SU-DHL-6 (cell line): Measurements from ENCODE around the gene RSPH1.

Experiments used
- H2AFZ ChIP-seq: fragments of 200-600 bp; sonication (generic); 2 replicates; pipeline ENCODE4 v1.6.1; 2014; ENCODE audit warnings: low read depth, mild to moderate bottlenecking, moderate library complexity, mixed read lengths, antibody characterized with exemption, low read length; ENCODE audit not compliant: severe bottlenecking
- H3F3A ChIP-seq: fragments of 200-600 bp; shearing (Covaris generic); 2 replicates; pipeline ENCODE4 v1.6.0; 2016; ENCODE audit warnings: antibody characterized with exemption, mild to moderate bottlenecking; ENCODE audit not compliant: insufficient read depth
- H3K27ac ChIP-seq: fragments of 200-600 bp; sonication (generic); 2 replicates; pipeline ENCODE4 v1.5.1; 2016; ENCODE audit warnings: low read depth, mild to moderate bottlenecking, low read length, moderate library complexity, mixed read lengths
- H3K27me3 ChIP-seq: fragments of 200-600 bp; sonication (generic), shearing (Covaris generic); 2 replicates; pipeline ENCODE4 v1.6.0; 2014; ENCODE audit warnings: mild to moderate bottlenecking, low read length
- H3K36me3 ChIP-seq: fragments of 200-600 bp; sonication (generic); 2 replicates; pipeline ENCODE4 v1.6.1; 2014; ENCODE audit warnings: mild to moderate bottlenecking, low read length, mixed read lengths
- H3K4me2 ChIP-seq: fragments of 300-600, 200-600 bp; shearing (Covaris generic), sonication (generic); 2 replicates; pipeline ENCODE4 v1.6.0; 2014; ENCODE audit warnings: low read length, low read depth, mild to moderate bottlenecking; ENCODE audit not compliant: poor library complexity, severe bottlenecking
- H3K4me3 ChIP-seq: fragments of 200-600 bp; sonication (generic); 2 replicates; pipeline ENCODE4 v1.5.1; 2014; ENCODE audit warnings: antibody characterized with exemption, low read length, mild to moderate bottlenecking, mixed read lengths; ENCODE audit not compliant: insufficient read depth, poor library complexity, severe bottlenecking
- H3K79me2 ChIP-seq: fragments of 200-600 bp; sonication (generic); 2 replicates; pipeline ENCODE4 v1.6.1; 2014; ENCODE audit warnings: mild to moderate bottlenecking, low read length, moderate library complexity; ENCODE audit not compliant: insufficient read depth
- H3K9ac ChIP-seq: fragments of 200-600 bp; sonication (generic); 2 replicates; pipeline ENCODE4 v1.7.0; 2014; ENCODE audit warnings: mild to moderate bottlenecking, low read length
- H3K9me2 ChIP-seq: fragments of 200-600 bp; sonication (generic); replicated peaks from 2 replicates; pipeline ENCODE4 v1.6.1; 2014; ENCODE audit warnings: low read length; ENCODE audit not compliant: insufficient read depth
- H3K9me3 ChIP-seq: fragments of 200-600 bp; sonication (generic); 2 replicates; pipeline ENCODE4 v1.6.1; 2014; ENCODE audit warnings: low read length, mixed read lengths; ENCODE audit not compliant: insufficient read depth
- H4K20me1 ChIP-seq: fragments of 200-600 bp; sonication (generic); 2 replicates; pipeline ENCODE4 v1.6.1; 2014; ENCODE audit warnings: low read depth, mild to moderate bottlenecking, antibody characterized with exemption, low read length, moderate library complexity, mixed read lengths
- EZH2phosphoT487 ChIP-seq: fragments of 200-600 bp; sonication (generic), shearing (Covaris generic); conservative IDR thresholded peaks from 2 replicates; pipeline ENCODE4 v1.6.1; 2018; ENCODE audit warnings: mild to moderate bottlenecking, antibody characterized with exemption, low read length, moderate library complexity, mixed read lengths
- TF ChIP-seq, protein P1 (sequence below): fragments of 200-600 bp; sonication (generic); IDR thresholded peaks from one replicate; pipeline ENCODE4 v1.5.1; 2017; ENCODE audit warnings: antibody characterized with exemption, mild to moderate bottlenecking, low read length, moderate library complexity; ENCODE audit not compliant: insufficient read depth, poor library complexity, severe bottlenecking

Gene RSPH1

DNA sequence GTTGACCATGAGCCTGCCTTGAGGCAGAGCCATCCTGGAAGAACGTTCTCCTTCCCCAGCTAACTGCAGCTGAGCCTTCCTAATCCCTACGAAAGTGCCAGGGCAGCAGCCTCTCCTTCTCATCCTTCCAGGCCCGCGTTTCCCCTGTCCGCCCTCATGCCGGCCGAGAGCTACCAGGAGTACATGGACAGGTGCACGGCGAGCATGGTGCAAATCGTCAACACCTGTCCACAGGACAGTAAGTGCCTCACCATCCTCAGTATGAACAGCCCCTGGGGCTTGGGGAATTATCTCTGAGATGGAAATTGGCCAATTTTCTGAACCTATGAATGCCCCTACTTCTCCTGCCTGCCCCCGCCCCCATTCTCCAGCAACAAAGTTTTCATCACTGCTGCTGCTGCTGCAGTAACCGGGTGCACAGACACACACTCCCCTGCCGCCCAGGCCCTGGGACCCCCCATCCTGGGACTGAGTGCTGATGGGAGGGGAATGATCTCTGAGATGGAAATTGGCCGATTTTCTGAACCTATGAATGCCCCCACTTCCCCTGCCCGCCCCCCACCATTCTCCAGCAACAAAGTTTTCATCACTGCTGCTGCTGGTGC is 52.7 kb downstream of the RSPH1 start:
- no peak overlapping the region for H3K4me2 ChIP-seq
- H3F3A ChIP-seq: no peaks in the 10 kb centered on the region
- H4K20me1 ChIP-seq: no peaks in the 10 kb centered on the region
- no peak overlapping the region for H2AFZ ChIP-seq
- no peaks in the 10 kb centered on the region for H3K79me2 ChIP-seq
- H3K9ac ChIP-seq: no peak overlapping the region
- no peaks in the 10 kb centered on the region for H3K36me3 ChIP-seq
- H3K27me3 ChIP-seq: no peaks in the 10 kb centered on the region
- H3K9me2 ChIP-seq: no peaks in the 10 kb centered on the region
- H3K9me3 ChIP-seq: no peaks in the 10 kb centered on the region
- no peak for TF ChIP-seq EZH2phosphoT487
- TF ChIP-seq, protein P1, sequence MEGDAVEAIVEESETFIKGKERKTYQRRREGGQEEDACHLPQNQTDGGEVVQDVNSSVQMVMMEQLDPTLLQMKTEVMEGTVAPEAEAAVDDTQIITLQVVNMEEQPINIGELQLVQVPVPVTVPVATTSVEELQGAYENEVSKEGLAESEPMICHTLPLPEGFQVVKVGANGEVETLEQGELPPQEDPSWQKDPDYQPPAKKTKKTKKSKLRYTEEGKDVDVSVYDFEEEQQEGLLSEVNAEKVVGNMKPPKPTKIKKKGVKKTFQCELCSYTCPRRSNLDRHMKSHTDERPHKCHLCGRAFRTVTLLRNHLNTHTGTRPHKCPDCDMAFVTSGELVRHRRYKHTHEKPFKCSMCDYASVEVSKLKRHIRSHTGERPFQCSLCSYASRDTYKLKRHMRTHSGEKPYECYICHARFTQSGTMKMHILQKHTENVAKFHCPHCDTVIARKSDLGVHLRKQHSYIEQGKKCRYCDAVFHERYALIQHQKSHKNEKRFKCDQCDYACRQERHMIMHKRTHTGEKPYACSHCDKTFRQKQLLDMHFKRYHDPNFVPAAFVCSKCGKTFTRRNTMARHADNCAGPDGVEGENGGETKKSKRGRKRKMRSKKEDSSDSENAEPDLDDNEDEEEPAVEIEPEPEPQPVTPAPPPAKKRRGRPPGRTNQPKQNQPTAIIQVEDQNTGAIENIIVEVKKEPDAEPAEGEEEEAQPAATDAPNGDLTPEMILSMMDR: no peak
- no peak overlapping the region for H3K4me3 ChIP-seq
- no peak overlapping the region for H3K27ac ChIP-seq

DNA sequence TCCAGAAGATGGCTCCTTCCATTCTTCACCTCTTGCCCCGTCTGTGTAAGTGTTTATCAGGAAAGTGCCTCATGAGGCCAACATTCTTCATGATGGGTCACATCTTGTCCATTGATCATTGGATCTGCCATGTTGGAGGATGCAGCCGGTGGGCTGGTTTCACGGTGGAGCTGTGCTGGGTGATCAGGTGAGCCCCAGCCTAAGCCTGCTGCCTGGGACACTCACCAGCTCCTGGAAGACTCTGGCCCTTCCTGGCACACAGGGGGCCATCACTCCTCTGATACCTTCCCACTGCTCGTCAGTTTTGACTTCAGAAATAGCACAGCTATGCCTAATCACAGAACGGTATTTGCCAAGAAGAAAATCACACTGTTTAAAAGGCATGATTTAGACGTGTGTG is 54.1 kb downstream of the RSPH1 start:
- no peaks in the 10 kb centered on the region for H3K27me3 ChIP-seq
- no peaks in the 10 kb centered on the region for H3F3A ChIP-seq
- no peaks in the 10 kb centered on the region for H3K9me3 ChIP-seq
- no peaks in the 10 kb centered on the region for H3K79me2 ChIP-seq
- no peaks in the 10 kb centered on the region for H3K9me2 ChIP-seq
- no peak overlapping the region for H3K27ac ChIP-seq
- H4K20me1 ChIP-seq: no peaks in the 10 kb centered on the region
- no peak overlapping the region for H3K4me3 ChIP-seq
- no peak overlapping the region for H3K4me2 ChIP-seq
- no peak overlapping the region for H3K9ac ChIP-seq
- TF ChIP-seq EZH2phosphoT487: no peak
- TF ChIP-seq, protein P1: no peak
- no peak overlapping the region for H2AFZ ChIP-seq
- no peaks in the 10 kb centered on the region for H3K36me3 ChIP-seq

DNA sequence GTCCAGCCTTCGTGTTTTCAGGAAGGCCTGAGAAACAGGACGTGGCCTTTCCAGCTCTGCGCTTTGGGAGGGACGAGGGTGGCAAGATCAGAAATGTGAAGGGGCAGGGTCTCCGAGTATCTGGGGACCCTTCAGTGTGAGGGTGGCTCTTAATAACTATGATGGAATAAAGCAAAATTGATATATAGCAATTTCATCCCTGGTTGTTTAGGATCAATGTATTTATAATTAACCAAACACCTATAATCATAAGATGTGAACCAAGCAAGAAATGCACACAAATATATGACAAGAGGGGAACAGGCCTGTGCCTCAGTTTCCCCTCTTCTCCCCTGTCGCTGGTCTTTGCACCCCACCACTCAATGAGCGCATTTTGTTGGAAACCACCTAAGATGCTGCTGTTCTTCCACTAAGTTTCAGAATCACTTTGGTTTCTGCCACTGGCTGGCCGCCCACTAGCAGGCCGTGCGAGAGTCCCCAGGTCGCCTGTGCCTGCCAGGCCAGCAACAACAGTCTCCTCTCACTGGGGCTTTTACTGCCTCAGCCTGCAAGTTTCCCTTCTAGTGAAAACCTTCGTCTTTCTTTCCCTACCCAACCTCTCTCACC is 55.7 kb downstream of the RSPH1 start:
- H4K20me1 ChIP-seq: no peaks in the 10 kb centered on the region
- H3K9me3 ChIP-seq: no peaks in the 10 kb centered on the region
- H3K9ac ChIP-seq: no peak overlapping the region
- H3K79me2 ChIP-seq: no peaks in the 10 kb centered on the region
- H3K4me2 ChIP-seq: no peak overlapping the region
- H3K27ac ChIP-seq: no peak overlapping the region
- H3F3A ChIP-seq: no peaks in the 10 kb centered on the region
- H3K4me3 ChIP-seq: no peak overlapping the region
- no peak overlapping the region for H2AFZ ChIP-seq
- no peaks in the 10 kb centered on the region for H3K36me3 ChIP-seq
- no peaks in the 10 kb centered on the region for H3K27me3 ChIP-seq
- H3K9me2 ChIP-seq: no peaks in the 10 kb centered on the region
- TF ChIP-seq, protein P1: no peak
- no peak for TF ChIP-seq EZH2phosphoT487
